Mucosa of stomach (tissue), 1 donor: ENCODE data around the gene ZNF254.

Experiments
- H3K27me3 ChIP-seq: one replicate; pipeline ENCODE4 v1.7.0; 2013; ENCODE audit warnings: mild to moderate bottlenecking, low read length; ENCODE audit not compliant: control insufficient read depth, insufficient read depth
- H3K36me3 ChIP-seq: one replicate; pipeline ENCODE4 v1.7.0; 2013; ENCODE audit warnings: low read length; ENCODE audit not compliant: control insufficient read depth, insufficient read depth
- H3K4me1 ChIP-seq: one replicate; pipeline ENCODE4 v1.7.0; 2013; ENCODE audit warnings: mild to moderate bottlenecking, low read length; ENCODE audit not compliant: control insufficient read depth, insufficient read depth
- H3K4me3 ChIP-seq: one replicate; pipeline ENCODE4 v1.7.0; 2013; ENCODE audit warnings: low read length
- H3K9ac ChIP-seq: one replicate; pipeline ENCODE4 v1.7.0; 2013; ENCODE audit warnings: mild to moderate bottlenecking, low read length, moderate library complexity
- H3K9me3 ChIP-seq: one replicate; pipeline ENCODE4 v1.7.0; 2013; ENCODE audit warnings: mild to moderate bottlenecking, low read length, moderate library complexity; ENCODE audit not compliant: control insufficient read depth
- donor health status: Pancreatic carcinoma.

ZNF254 gene

DNA sequence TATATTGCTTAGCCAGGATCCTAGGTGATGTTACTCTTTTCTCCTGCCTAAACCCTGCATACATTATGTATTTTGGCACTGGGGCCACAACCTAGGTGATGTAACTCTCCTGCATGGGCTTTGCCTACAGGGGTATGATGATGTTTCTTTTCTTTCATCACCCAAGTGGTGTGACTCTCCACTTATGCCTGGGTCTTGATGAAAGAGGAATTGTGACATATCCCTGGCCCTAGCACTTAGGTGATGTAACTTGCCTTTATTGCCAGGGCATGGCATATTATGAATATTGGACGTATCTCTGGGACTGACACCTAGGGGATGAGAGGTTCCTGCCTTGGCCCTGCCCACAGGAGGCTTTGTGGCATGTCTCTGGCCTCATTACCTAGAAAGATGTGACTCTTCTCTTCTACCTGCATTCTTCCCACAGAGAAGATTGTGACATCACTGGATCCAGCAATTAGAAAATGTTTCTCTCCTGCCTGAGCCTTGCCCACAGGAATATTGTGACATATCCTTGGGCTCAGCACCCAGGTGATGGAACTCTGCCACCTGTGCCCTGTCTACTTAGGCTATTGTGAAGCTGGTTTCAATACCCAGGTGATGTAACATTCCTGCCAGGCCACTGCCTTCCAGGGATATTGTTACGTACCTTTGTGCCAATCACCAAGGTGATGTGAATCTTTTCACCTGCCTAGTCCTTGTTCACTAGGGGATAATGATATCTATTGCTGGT is 27.3 kb upstream of the ZNF254 start:
- Histone ChIP-seq H3K4me1 (no peaks in the 10 kb centered on the region), H3K9me3 (no peaks in the 10 kb centered on the region), H3K9ac (no peak overlapping the region), H3K27me3 (no peaks in the 10 kb centered on the region), H3K36me3 (peaks cover 4% of the 10 kb centered on the region), H3K4me3 (no peak overlapping the region)

- Histone ChIP-seq H3K9me3 (no peaks in the 10 kb centered on the region), H3K4me1 (no peaks in the 10 kb centered on the region), H3K36me3 (peaks cover 4% of the 10 kb centered on the region), H3K27me3 (no peaks in the 10 kb centered on the region), H3K4me3 (no peak overlapping the region), H3K9ac (no peak overlapping the region)
These were observed 26.2 kb upstream of the ZNF254 start for GRCh38 chr19:24060687-24061356.

DNA sequence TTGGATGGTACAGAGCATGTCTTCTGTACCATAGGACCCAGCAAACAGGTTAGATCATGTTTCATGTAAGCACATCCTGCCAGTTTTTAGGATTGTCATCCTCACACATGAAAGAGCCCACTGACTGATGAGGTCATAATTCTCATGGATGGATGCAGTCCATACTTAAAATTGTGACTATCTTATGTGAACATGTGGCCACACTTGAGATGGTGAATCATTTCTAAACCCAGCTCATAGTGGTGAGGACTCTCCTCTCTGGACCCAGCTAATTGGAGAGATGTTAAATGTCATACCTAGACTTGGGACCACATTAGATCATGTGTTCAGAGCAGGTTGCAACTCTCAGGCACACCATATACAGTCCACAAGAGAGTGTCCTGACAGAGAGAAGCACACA is 24.8 kb upstream of the ZNF254 start:
- H3K9ac ChIP-seq = no peak overlapping the region
- H3K4me1 ChIP-seq = no peaks in the 10 kb centered on the region
- H3K4me3 ChIP-seq = no peak overlapping the region
- no peaks in the 10 kb centered on the region for H3K9me3 ChIP-seq
- H3K27me3 ChIP-seq = no peaks in the 10 kb centered on the region
- H3K36me3 ChIP-seq = peaks cover 4% of the 10 kb centered on the region

DNA sequence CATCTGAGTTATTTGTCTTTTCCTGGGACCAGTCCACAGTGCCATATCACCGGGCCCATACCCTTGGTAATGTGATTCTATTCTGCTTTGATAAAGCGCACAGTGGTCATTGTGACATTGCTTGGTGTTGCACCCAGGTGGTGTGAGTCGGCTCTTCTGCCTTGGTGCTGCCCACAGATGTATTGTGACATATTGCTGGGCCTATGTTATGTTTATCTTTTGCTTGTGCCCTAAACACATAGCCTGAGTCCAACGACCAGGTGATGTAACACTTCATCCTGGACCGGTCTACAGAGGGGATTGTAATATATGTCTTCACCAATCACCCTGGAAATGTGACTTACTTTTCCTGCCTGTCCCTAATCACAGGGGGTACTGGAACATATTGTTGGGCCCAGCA is 23.7 kb upstream of the ZNF254 start:
- Histone ChIP-seq H3K36me3 (no peaks in the 10 kb centered on the region), H3K9ac (no peak overlapping the region), H3K4me3 (no peak overlapping the region), H3K4me1 (no peaks in the 10 kb centered on the region), H3K27me3 (no peaks in the 10 kb centered on the region), H3K9me3 (no peaks in the 10 kb centered on the region)

DNA sequence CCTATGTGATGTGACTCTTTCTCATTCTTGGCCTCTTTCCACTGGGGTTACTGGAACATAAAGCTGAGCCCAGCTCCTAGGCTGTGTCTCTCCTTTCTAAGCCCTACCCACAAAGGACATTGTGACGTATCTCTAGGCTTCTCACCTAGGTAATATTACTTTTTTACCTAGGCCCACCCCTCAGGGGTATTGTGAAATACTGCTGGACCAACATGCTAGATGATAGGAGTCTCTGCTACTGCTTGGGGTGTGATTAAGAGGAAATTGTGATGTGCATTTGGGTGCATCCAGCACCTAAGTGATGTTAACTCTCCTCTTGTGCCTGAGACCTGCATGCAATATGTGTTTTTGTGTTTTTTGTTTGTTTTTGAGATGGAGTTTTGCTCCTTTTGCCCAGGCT is 22.8 kb upstream of the ZNF254 start:
- Histone ChIP-seq H3K36me3 (no peaks in the 10 kb centered on the region), H3K4me3 (no peak overlapping the region)

GRCh38 chr19:24065243-24065642 is 21.7 kb upstream of the ZNF254 start:
- Histone ChIP-seq H3K4me1 (no peaks in the 10 kb centered on the region), H3K4me3 (no peak overlapping the region), H3K9me3 (no peaks in the 10 kb centered on the region), H3K27me3 (no peaks in the 10 kb centered on the region), H3K9ac (no peak overlapping the region), H3K36me3 (no peaks in the 10 kb centered on the region)

More for the DNA sequence above, 22.8 kb upstream of the ZNF254 start:
- H3K27me3 ChIP-seq = no peaks in the 10 kb centered on the region
- H3K9me3 ChIP-seq = no peaks in the 10 kb centered on the region
- no peaks in the 10 kb centered on the region for H3K4me1 ChIP-seq
- no peak overlapping the region for H3K9ac ChIP-seq

- Histone ChIP-seq H3K9me3 (no peaks in the 10 kb centered on the region), H3K9ac (no peak overlapping the region), H3K4me3 (no peak overlapping the region), H3K27me3 (no peaks in the 10 kb centered on the region), H3K4me1 (no peaks in the 10 kb centered on the region), H3K36me3 (no peaks in the 10 kb centered on the region)
These were observed 21.0 kb upstream of the ZNF254 start for GRCh38 chr19:24065865-24066604.

DNA sequence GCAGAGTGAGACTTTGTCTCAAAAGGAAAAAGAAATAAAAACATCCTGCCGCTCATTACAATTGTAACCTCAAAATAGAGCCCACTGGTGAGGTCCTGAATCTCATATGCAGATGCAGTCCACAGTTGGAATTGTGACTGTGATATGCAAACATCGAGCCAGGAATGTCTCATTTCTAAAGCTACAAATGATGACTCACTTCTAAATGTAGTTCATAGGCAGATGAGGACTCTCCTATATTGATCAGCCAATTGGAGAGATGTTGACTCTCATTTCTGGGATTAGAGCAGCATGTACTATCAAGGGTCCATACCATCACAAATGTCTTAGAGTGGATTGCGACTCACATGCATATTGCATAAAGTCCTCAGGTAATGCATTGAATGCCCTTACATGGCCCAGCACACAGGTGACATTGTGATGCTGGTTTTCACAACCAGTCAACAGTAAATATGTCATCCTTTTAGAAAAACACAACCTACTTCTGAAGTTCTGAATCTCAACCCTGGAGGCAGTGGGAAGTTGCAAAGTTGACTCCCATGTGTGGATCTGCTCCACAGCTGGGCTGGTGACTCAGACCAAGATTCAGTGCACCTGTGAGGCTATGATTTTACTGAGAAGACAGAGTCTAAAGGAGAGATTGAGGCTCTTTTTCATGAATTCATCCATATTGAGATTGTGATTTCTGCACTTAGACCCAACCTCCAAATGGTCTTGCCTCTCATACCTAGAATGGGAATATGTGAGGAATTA is 16.9 kb upstream of the ZNF254 start:
- Histone ChIP-seq H3K9ac (no peak overlapping the region), H3K4me1 (no peaks in the 10 kb centered on the region), H3K36me3 (no peaks in the 10 kb centered on the region), H3K4me3 (no peak overlapping the region), H3K27me3 (no peaks in the 10 kb centered on the region), H3K9me3 (no peaks in the 10 kb centered on the region)

DNA sequence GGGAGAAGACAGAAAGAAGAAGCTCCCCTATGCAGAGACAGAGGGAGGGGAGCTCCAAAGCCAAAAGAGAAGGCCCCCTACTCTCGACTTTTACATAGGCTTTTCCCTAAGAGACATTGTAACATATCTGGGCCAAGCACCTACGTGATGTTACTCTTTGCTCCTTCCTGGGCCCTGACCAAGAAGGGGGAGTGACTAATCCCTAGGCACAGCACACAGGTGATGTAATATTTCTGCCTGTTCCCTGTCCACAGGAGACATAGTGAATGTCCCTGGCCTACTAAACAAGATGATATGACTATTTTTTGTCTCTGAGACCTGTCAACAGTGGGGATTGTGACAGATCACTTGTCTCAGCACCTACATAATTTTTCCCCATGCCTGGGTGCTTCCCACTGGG is 15.9 kb upstream of the ZNF254 start:
- H3K27me3 ChIP-seq = no peaks in the 10 kb centered on the region
- H3K4me1 ChIP-seq = no peaks in the 10 kb centered on the region
- H3K4me3 ChIP-seq = no peak overlapping the region
- H3K9me3 ChIP-seq = no peaks in the 10 kb centered on the region
- no peak overlapping the region for H3K9ac ChIP-seq
- no peaks in the 10 kb centered on the region for H3K36me3 ChIP-seq

DNA sequence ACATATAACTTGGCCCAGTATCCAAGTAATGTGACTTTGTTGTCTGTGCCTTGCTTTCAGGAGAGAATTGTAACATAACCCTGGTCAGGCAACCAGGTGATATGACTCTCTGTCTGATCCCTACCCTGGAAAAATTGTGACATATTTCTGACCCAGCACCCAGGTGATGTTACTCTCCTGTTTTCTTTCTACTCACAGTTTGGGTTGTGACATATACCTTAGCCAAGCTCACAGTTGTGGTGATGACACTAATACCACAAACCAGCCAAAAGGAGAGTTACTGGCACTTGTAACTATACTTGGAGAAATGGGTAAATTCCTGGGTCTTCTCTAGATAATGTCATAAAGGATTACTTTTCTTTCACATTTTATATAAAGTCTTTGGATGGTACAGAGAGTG is 14.3 kb upstream of the ZNF254 start:
- no peaks in the 10 kb centered on the region for H3K36me3 ChIP-seq
- no peaks in the 10 kb centered on the region for H3K9me3 ChIP-seq
- H3K27me3 ChIP-seq = no peaks in the 10 kb centered on the region
- H3K4me3 ChIP-seq = no peak overlapping the region
- no peaks in the 10 kb centered on the region for H3K4me1 ChIP-seq
- H3K9ac ChIP-seq = no peak overlapping the region

DNA sequence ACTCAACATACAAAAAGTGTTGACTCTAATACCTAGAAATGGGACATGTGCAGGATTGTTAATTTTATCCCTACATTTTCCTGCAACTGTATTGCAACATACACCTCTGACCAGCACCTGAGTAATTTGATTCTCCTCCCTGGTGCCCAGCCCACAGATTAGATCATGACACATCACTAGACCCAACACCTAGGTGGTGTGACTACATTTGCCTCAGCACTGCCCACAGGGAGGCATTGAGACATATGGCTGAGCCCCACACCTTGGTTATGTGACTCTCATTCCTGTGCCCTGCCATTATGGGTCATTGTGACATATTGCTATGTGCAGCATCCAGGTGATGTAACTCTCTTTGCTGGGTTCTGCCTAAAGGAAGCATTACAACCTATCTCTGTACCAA is 13.2 kb upstream of the ZNF254 start:
- Histone ChIP-seq H3K9me3 (no peaks in the 10 kb centered on the region), H3K9ac (no peak overlapping the region), H3K4me1 (no peaks in the 10 kb centered on the region), H3K4me3 (no peak overlapping the region), H3K27me3 (no peaks in the 10 kb centered on the region), H3K36me3 (no peaks in the 10 kb centered on the region)
